GM04504 (cell line): Measurements from ENCODE around the gene DCAF5.
"Not testable (repeated sequence)": the region's sequence is repeated elsewhere in the genome, so short reads cannot be mapped to it uniquely, and the experiment has no call there.

Experiments
- DNase-seq: peaks from one replicate; pipeline ENCODE4 v3.0.0-alpha.2; 2012; ENCODE audit warnings: low read depth

The DCAF5 gene

GRCh38 chr14:69096781-69097475 is 56.0 kb downstream of the DCAF5 start:
- DNase-seq = no peak

- no peak for DNase-seq
These were observed 56.7 kb downstream of the DCAF5 start for GRCh38 chr14:69096246-69096645.

GRCh38 chr14:69094481-69094880 is 58.4 kb downstream of the DCAF5 start:
- no peak for DNase-seq

GRCh38 chr14:69093631-69094421 is 59.1 kb downstream of the DCAF5 start:
- no peak for DNase-seq

- DNase-seq = no peak
These were observed 60.0 kb downstream of the DCAF5 start for GRCh38 chr14:69092840-69093422.

- no peak for DNase-seq
These were observed 61.2 kb downstream of the DCAF5 start for GRCh38 chr14:69091695-69092094.

- DNase-seq = no peak
These were observed 61.9 kb downstream of the DCAF5 start for GRCh38 chr14:69091006-69091405.

- DNase-seq = no peak
These were observed 62.6 kb downstream of the DCAF5 start for GRCh38 chr14:69090187-69090789.

GRCh38 chr14:69089046-69089445 is 63.9 kb downstream of the DCAF5 start:
- no peak for DNase-seq

- no peak for DNase-seq
These were observed 64.3 kb downstream of the DCAF5 start for GRCh38 chr14:69088586-69088985.

GRCh38 chr14:69087061-69087461 is 65.9 kb downstream of the DCAF5 start:
- DNase-seq = no peak

GRCh38 chr14:69086537-69086936 is 66.4 kb downstream of the DCAF5 start:
- no peak for DNase-seq

GRCh38 chr14:69084023-69084422 is 68.9 kb downstream of the DCAF5 start:
- DNase-seq = no peak

GRCh38 chr14:69083181-69083580 is 69.7 kb downstream of the DCAF5 start:
- no peak for DNase-seq

GRCh38 chr14:69081271-69081670 is 71.6 kb downstream of the DCAF5 start:
- DNase-seq = no peak

GRCh38 chr14:69079747-69080146 is 73.2 kb downstream of the DCAF5 start:
- DNase-seq = no peak

GRCh38 chr14:69079188-69079742 is 73.7 kb downstream of the DCAF5 start:
- peak; percentile 56 for DNase-seq

- peak; percentile 69 for DNase-seq
These were observed 75.1 kb downstream of the DCAF5 start for GRCh38 chr14:69077841-69078240.

GRCh38 chr14:69077185-69077584 is 75.7 kb downstream of the DCAF5 start:
- not testable (repeated sequence) for DNase-seq

GRCh38 chr14:69076341-69076740 is 76.6 kb downstream of the DCAF5 start:
- DNase-seq = no peak

- no peak for DNase-seq
These were observed 79.0 kb downstream of the DCAF5 start for GRCh38 chr14:69073915-69074314.

GRCh38 chr14:69073429-69073828 is 79.5 kb downstream of the DCAF5 start:
- DNase-seq = no peak
